PC-3 (cell line): ENCODE data around the gene CLCA2.

Source experiments
- CTCF ChIP-seq: fragments of 300-600 bp; sonication (generic); conservative IDR thresholded peaks from 2 replicates; pipeline ENCODE4 v1.5.1; 2017; ENCODE audit warnings: antibody characterized with exemption, low read depth, mild to moderate bottlenecking, low read length
- EZH2 ChIP-seq: fragments of 300-600 bp; sonication (generic); IDR thresholded peaks from one replicate; pipeline ENCODE4 v1.6.1; 2017; ENCODE audit warnings: antibody characterized with exemption, mild to moderate bottlenecking, low read length; ENCODE audit not compliant: unreplicated experiment
- EZH2phosphoT487 ChIP-seq: fragments of 300-600 bp; sonication (generic); IDR thresholded peaks from 2 replicates; pipeline ENCODE4 v1.6.1; 2018; ENCODE audit warnings: mild to moderate bottlenecking, antibody characterized with exemption, low read length, borderline replicate concordance

- TF ChIP-seq CTCF = no peak
- no peak for TF ChIP-seq EZH2phosphoT487
- no peak for TF ChIP-seq EZH2
These were observed 53.7 kb downstream of the CLCA2 start for GRCh38 chr1:86477682-86478081.
